ENCODE results near the gene RPL13. TPM values are rescaled to one million over a fixed set of nuclear protein-coding genes. Genes with fewer than 3 reads are reported as not detected.

The RPL13 gene
- total RNA-seq = 5,767 and 7,100 TPM in 2 replicates

DNA sequence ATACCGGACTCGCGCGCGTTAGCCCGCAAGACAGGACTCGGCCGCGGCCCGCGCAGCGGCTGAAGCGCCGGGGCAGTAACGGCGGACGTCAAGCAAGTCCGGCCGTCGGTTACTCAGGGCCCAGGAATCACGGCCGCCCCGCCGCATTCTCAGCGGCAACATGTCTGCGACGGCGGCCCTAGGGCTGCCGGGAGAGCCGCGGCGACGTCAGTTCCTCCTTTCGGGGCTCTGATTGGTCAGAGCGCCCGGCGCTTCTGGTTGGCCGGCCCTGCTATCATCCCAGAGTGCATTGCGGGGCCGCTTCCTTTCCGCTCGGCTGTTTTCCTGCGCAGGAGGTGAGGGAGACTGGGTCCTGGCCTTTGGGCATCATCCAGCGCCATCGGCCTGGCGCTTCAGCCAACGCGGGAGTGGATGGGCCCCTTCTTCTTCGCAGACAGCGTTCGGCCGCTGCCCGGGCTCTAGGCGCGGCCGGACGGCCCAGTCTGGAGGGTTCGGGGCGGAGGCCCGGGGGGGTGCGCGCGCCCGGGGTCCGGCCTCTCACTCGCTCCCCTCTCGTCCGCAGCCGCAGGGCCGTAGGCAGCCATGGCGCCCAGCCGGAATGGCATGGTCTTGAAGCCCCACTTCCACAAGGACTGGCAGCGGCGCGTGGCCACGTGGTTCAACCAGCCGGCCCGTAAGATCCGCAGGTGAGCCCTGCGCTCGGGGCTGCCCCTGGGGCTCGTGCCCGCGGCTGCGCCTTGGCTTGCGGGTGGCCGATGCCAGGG is at the start of gene RPL13:
TSS of gene RPL13 (plus strand) at position 305 of the 764 bp plus-strand sequence. CDS start at position 583, 278 bp downstream.

DNA sequence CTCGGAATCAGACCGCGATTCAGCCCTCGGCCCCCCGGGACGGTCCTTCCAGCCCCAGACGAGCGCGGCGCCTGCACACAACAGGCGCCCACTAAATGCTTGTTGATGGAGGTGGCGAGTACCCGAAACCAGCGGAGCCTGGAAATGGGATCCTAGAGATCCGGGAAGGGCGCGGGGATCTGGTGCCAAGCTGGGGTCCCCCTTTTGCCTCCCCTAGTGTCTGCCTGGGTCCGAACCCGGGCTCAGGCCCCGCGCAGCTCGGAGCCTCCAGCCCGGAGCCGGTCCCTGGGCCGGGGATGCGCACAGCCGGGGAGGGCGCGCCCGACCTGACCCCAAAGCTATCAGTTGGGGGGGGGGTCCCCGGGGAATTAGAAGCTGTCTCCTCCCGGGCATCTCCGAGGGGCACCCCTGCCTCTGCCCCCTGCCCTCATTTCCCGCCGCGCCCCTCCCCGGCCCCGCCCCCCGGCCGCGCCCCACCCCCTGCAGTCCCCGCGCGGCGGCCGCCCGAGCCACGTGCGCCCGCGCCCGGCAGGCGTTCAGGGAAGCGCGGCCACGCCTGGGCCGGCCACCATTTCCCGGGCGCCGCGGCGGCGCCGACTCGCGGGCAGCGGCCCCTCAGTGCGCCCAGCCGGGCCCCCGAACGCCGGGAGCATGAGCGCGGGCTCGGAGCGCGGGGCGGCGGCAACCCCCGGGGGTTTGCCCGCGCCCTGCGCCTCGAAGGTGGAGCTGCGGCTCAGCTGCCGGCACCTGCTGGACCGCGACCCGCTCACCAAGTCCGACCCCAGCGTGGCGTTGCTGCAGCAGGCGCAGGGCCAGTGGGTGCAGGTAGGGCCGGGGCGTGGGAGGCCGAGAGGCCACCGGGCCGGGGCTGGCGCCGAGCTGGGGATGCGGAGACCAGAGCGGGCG is 15.0 kb downstream of the RPL13 start, which contains the start of gene CPNE7:
TSS of gene CPNE7 (plus strand) at position 512 of the 906 bp plus-strand sequence. CDS start at position 652, 140 bp downstream.

DNA sequence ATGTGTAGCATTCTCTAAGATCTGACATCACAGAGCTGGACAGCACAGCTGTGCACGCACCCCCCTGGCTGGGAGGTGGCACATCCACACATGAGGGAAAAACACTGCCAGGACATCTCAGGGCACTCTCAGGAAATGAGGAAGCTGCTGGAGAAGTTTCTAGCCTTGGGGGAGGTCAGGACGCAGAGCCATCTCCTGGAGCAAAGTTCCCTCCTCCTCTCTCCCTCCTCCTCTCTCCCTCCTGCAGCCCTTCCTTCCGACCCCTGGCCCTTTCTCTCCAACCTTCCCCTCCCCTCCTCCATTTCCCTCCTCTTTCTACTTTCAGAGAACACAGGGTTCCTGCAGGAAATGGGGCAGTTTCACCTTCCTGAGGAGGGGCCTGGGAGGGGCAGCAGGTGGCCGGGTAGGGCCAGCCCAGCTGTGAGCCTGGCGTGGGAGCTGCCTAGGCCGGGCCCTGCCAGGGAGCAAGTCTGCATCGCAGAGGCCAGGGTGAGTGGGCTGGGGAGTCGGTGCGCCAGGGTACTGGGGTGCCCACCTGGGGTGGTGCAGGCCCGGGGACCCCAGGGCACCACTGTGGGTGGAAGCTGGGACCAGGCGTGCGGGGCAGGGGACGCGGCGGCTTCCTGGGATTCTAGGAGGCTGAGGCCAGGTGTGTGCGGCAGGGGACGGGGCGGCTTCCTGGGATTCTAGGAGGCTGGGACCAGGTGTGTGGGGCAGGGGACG is 52.9 kb downstream of the RPL13 start, which contains the start of gene DPEP1:
TSS of gene DPEP1 (plus strand) at position 412 of the 723 bp plus-strand sequence. CDS start 16,769 bp downstream, outside the sequence.

Other genes starting within 250 kb of the RPL13 start
- gene ANKRD11, start 70.1 kb upstream of the RPL13 start, total RNA-seq = 42.7 and 45.7 TPM in 2 replicates
- gene SPG7, start 52.3 kb upstream of the RPL13 start, total RNA-seq = 103 and 136 TPM in 2 replicates
- gene CPNE7, start 15.1 kb downstream of the RPL13 start, total RNA-seq = 14.7 and 24.5 TPM in 2 replicates
- not detected in 2 replicates for gene DPEP1, start 53.0 kb downstream of the RPL13 start, total RNA-seq
- 96.6 and 148 TPM in 2 replicates for gene CHMP1A, start 97.0 kb downstream of the RPL13 start, total RNA-seq
- gene SPATA33, start 97.2 kb downstream of the RPL13 start, total RNA-seq = 1.7 and 5.7 TPM in 2 replicates
- 43.2 and 54.9 TPM in 2 replicates for gene CDK10, start 126.0 kb downstream of the RPL13 start, total RNA-seq
- gene SPATA2L, start 141.0 kb downstream of the RPL13 start, total RNA-seq = 9.9 and 19.3 TPM in 2 replicates
- 9.0 and 15.6 TPM in 2 replicates for gene VPS9D1, start 160.2 kb downstream of the RPL13 start, total RNA-seq
- gene ZNF276, start 160.9 kb downstream of the RPL13 start, total RNA-seq = 7.2 and 8.2 TPM in 2 replicates